HG03103 (cell line): Measurements from ENCODE around the gene TNFRSF4.
A peak's percentile ranks its signal among the peaks of the same experiment; 100 is the strongest.

Experiments used
- ATAC-seq: cut with Tn5 transposase; IDR thresholded peaks from one replicate; pipeline ENCODE4 v1.9.1; 2021; ENCODE audit warnings: low read depth; ENCODE audit not compliant: unreplicated experiment

The TNFRSF4 gene

DNA sequence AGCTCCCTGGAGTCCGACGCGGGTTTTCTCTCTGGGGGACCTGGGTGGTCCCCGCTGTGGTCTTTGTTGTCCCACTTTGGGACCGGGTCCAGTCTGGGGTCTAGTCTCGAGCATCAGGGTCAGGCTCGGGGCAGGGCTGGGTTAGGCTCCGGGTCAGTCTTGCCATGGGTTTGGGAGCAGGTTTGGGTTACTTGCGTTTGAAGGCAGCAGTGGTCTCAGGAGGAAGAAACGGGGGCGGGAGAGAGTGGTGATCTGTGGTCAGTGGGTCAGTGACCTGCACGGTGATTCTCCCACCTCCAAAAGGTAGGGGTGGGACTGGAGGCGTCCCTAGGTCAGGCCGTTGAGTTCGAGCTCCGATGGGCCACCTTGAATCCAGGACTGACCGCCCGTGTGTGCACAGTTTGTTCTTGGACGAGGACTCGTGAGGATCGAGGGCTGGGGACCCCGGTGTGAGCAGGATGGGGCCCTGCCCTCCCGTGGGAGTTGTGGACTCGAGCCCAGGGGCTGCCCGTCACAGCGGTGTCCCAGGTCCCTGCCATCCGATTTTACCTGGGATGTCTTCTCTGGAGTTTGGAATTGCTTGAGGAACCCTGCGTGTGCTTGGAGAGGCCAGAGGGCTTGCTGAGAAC is 20.3 kb upstream of the TNFRSF4 start:
- no peak for ATAC-seq

DNA sequence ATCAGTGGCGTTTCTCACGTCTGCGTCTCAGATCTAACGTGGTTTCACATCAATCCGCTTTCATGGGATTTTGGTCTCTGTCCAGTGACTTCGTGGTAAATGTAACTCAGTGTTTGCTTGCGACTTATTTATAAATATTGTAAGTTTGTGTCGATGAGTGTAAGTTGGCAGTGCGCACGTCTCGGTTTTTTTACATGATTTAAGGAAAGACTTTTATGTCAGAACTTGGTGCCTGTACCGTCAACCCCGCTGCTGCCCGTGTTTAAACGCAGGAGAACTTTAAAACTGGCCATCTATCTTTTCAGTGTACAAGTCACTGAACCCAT is 19.6 kb upstream of the TNFRSF4 start:
- ATAC-seq, result no peak

DNA sequence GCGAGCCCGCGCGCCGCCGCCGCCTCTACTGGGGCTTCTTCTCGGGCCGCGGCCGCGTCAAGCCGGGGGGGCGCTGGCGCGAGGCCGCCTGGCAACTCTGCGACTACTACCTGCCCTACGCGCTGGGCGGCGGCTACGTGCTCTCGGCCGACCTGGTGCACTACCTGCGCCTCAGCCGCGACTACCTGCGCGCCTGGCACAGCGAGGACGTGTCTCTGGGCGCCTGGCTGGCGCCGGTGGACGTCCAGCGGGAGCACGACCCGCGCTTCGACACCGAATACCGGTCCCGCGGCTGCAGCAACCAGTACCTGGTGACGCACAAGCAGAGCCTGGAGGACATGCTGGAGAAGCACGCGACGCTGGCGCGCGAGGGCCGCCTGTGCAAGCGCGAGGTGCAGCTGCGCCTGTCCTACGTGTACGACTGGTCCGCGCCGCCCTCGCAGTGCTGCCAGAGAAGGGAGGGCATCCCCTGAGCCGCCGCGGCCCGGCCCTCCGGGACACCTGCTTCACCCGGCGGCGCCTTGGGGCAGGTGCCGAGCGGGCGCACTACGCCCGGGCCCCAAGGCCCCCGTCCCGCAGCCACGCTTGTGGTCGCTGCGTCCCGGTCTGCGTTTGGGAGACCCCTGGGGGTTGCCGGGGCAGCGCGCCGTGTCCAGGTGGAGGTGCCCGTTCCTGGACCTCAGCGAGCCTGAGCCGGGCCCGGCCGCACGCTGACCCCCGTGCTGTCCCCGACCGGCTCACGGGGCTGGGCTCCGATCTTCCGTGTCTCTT is 19.0 kb upstream of the TNFRSF4 start:
- no peak for ATAC-seq

DNA sequence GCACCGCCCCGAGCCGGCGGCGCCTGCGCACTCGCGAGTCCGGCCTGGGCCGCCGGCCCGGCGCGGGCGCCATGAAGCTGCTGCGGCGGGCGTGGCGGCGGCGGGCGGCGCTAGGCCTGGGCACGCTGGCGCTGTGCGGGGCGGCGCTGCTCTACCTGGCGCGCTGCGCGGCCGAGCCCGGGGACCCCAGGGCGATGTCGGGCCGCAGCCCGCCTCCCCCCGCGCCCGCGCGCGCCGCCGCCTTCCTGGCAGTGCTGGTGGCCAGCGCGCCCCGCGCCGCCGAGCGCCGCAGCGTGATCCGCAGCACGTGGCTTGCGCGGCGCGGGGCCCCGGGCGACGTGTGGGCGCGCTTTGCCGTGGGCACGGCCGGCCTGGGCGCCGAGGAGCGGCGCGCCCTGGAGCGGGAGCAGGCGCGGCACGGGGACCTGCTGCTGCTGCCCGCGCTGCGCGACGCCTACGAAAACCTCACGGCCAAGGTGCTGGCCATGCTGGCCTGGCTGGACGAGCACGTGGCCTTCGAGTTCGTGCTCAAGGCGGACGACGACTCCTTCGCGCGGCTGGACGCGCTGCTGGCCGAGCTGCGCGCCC is 18.3 kb upstream of the TNFRSF4 start, which contains the start of gene B3GALT6:
TSS of gene B3GALT6 (plus strand) at position 30 of the 588 bp plus-strand sequence. CDS start at position 72, 42 bp downstream.
- ATAC-seq, result no peak

DNA sequence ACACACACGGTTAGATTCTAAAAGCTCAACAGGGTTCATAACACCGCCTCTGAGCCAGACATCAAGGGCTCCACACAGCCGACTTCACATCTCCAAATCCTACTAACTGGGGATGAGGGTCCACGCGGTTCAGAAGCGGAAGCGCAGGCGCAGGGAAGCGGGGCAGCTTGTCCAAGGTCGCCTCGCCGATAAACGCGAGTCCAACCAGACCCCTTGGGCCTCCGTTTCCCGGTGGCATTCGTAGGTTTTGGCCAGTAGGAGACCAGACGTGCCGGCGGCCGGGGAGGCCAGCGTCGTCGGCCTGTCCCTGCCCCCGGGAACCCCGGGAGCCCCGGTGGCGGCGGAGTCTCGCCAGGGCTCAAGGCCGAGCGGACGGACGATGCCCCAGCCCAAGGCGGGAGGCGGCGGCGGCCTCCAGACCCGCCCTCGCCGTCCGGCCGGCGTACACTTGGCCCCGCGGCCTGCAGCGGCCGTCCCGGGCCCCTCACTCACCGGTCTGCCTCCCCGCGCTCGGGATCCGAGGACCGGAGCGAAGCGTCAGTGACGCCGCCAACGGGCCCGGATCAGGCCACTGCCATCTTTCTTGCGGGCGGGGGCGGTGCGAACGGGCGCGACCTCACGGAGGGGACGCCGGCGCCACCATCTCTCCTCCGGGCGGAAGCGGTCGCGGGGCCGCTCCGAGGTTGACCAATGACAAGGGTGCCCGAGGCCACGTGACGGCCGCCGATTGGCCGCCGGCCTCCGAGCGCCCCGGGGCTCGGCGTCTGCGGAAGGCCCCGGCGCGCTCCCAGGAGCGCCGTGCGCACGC is 17.7 kb upstream of the TNFRSF4 start, which contains the start of gene SDF4:
TSS of gene SDF4 (minus strand) at position 602 of the 808 bp plus-strand sequence. CDS start 3,229 bp downstream, outside the sequence.
- ATAC-seq, result peak; percentile 86

DNA sequence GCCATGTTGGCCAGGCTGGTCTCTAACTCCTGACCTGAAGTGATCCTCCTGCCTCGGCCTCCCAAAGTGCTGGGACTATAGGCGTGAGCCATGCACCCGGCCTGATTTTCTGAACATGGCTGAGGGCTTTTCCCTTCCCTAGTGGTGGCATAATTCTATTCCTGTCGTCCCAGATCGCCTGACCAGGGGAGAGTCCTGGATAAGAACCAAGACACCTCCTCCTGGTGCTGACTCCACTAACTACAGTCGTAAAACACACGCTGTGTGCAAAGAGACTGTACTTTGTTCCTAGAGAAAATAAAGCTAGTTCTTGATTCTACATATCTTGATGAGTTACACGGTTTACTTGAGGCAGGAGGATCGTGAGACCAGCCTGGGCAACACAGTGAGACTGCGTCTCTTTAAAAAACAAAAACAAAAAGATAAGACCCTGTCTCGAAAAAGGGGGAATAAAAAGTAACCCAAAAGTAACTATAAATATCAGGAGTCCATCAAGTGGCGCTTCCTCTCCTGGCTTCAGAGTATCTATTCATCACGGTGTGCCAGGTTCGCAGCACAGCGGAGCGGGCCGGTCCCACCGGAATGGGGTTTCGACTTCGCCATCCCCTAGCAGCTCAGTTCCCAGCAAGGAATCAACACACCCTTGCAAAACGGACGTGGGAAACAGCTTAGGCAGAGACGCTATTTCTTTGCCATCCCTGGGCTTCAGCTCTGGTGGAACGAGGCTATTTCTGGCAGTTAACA is 16.9 kb upstream of the TNFRSF4 start:
- ATAC-seq, result no peak

DNA sequence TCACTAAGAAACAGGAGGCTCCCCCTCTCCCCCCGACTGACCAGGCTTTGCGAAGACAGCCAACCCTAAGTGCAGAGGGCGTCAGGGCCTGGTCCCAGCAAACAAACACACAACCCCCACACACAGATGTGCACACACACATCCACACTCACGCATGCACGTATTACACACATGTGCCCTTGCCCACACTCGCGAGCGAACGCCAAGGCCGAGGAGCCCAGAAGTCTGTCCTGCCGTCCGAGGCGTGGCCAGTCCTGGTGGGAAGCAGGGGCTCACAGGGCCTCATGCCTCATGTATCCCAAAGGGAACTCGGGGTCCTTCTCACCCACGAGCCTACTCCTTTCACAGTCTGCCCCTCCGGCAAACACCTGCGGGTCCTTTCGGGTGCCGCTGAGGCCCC is 15.8 kb upstream of the TNFRSF4 start:
- ATAC-seq, result no peak

DNA sequence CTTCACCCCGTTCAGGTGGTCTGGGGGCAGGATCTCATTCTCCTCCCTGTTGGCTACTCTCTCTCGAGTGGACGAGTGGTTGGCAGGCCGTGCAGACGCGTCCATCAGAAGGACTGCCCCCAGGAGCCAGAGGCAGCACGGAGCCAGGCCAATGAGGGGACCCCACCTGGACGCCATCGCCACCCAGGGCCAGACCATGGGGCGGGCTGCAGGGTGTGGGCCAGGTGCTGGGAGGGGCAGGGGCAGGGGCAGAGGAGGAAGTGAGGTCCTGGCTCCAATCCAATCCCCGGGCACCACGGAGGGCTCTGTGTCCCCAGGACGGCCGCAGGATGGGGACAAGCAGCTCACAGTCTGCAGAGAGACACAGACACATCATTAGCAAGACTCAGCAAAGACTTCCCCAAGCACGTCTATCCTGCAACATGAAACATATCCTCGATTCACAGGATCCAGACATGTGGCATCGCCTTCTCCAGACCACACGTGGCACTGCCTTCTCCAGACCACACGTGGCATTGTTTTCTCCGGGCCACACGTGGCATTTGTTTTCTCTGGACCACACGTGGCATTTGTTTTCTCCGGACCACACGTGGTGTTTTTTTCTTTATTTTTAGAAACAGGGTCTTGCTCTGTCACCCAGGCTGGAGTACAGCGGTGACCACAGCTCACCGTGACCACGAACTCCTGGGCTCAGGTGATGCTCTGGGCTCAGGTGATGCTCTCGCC is 14.8 kb upstream of the TNFRSF4 start:
- ATAC-seq, result no peak

DNA sequence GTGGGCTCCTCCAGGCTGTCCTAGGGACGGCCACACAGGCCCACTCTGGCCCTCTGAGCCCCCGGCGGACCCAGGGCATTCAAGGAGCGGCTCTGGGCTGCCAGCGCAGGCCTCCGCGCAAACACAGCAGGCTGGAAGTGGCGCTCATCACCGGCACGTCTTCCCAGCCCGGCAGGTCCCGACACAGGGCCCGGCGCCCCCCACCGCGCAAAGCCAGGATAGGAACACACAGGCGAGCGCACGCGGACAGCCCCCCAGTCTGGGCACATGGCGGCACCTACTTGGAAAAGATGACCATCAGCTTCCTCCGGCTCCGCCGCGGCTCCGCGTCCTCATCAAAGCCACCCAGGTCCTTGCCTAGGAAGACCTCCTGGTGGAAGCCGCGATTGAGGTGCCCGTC is 14.2 kb upstream of the TNFRSF4 start:
- ATAC-seq, result no peak

DNA sequence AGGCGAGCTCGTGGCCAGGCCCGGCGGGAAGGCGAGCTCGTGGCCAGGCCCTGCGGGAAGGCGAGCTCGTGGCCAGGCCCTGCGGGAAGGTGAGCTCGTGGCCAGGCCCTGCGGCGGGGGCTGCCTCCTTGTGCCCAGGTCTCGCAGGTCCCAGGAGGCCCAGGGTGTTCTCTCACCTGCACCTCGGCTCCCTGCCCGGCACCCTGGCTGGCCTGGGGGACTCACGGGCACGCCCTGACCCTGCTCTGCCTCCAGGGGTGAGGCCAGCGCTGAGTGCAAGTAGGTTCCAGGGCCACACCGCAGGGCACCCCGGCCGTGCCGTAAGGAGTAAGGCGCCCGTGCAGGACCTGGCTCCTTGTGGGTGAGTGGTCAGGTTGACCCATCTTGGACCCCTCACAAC is 13.4 kb upstream of the TNFRSF4 start:
- ATAC-seq, result no peak

DNA sequence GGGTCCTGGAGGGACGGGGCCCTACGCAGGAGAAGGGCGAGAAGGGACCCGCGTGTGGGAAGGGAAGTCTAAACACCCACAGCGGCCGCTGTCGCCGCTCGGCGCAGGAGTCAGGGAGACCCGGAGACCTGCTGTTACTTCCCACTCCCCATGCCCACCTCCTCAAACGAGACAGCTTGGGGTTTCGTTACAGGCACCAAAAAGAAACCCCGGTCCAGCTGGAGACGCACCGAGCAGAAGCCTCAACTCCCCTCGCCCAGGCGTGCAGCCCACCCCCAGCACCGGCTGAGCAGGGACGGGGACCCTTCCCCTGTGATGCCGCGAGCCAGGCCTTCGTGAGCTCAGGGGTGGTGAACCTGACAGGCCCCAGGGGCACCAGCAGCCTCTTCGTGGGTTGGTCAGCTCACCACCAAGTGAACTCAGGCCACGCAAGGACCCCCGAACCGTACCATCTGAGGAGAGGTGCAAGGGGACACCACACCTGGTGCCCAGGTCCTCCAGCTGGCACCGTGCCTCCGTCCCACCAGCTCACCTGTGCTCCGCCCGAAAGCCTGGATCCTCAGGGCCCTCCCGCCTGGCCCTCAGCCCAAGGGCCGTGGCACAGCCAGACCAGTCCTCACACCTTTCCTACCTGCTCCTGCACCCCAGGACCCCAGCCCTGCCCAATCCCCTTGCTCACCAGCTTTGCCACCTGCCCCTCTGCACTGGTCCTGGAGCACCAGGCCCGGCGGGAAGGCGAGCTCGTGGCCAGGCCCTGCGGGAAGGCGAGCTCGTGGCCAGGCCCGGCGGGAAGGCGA is 12.8 kb upstream of the TNFRSF4 start:
- no peak for ATAC-seq

DNA sequence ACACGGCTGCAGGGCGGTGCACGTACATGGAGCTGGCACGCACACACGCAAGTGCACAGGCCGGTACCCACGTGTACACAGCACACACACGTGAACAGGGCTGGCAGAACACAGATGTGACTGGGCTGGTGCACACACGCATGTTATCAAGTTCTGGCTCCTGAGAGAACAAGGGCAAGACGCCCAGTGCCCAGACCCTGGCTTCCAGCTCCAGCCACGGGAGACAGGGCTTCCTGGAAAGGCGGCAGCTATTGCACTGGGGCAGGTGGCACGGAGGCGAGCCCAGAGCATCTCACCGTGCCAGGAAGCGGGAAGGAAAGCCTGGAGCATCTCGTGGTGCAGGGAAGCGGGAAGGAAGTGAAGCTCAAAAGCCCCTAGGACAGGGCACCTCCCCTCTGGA is 12.0 kb upstream of the TNFRSF4 start:
- no peak for ATAC-seq

DNA sequence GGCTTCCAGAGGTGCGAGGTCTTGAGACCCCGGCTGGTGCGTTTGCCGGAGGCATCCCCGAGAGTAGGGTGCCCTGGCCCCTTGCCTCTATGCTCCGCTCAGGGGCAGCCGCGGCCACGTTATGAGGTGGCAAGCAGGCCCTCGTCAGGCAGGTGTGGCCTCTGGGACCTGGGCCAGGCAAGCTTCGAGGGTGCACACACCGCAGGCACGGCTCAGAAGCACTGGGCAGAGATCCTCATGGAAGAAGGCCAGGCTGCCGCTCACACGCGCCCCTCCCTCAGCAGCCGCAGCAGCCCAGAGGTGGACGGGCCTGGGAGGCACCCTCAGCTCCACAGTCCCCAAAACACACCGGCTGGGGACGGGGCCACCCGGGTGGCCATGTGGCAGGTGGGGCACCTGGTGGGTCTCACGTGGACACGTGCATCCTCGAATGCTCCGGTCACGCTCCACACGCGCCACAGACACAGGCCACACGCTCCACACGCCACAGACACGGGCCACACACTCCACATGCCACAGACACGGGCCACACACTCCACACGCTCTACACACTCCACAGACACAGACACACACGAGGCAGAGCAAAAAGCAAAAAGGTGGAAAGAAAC is 11.4 kb upstream of the TNFRSF4 start:
- ATAC-seq, result no peak

DNA sequence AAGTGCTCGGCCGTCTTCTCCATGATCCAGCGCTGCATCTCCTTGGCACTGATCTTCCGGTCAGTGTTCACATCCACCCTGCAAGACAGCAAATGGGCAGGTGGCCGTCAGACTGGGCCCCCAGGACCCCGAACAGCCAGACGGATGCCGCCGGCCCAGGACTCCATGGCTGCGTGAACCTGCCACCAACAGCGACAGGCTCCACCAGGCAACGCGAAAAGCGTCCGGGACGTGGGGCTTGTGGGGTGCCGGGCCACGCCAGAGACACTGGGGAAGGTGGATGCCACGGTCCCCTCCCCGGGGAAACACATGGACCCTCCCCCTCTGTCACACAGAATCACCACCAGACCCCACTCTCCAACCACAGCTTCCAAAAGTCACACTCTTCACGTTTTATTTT is 9.9 kb upstream of the TNFRSF4 start:
- no peak for ATAC-seq

DNA sequence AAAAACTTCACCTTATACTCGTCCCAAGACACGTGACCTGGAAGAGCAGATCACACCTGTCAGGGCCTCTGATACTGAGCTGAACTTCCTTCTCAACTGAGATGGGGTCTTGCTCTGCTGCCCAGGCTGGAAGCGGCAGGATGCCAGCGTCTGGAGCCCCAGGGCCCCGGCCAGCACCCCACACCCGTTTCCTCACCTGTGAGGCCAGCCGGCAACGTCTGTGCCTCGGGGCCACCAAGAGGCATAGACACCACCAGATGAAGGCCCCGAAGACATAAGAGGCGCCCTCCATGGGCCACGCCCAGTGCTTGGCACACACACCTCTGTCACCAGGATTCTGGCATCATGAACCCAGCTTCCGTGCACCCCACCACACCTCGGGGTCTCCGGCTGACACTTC is 9.4 kb upstream of the TNFRSF4 start:
- no peak for ATAC-seq

DNA sequence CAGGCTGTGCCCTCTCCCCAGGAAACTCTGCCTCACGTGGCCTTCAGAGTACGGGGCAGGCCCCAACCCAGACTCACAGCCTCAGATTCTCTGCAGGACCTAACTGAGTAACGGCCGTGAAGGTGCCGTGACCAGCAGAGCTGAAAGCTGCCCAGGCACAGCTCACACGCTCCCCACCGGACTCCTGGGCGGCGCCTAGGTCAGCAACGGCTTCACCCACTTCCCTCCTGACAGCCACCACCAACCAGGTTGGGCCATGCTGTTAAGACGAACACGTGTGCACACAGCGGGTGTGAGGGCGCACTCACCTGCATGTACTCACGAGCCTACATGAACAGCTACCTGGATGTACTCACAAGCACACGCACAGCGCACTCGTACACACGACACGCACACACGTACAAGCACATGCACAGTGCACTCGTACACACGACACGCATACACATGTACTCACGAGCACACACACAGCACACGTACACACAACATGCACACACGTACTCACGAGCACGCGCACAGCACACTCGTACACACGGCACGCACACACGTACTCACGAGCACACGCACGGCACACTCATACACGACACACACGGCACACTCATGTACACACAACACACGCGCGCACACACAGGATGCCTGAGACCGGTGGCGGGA is 8.7 kb upstream of the TNFRSF4 start:
- no peak for ATAC-seq

DNA sequence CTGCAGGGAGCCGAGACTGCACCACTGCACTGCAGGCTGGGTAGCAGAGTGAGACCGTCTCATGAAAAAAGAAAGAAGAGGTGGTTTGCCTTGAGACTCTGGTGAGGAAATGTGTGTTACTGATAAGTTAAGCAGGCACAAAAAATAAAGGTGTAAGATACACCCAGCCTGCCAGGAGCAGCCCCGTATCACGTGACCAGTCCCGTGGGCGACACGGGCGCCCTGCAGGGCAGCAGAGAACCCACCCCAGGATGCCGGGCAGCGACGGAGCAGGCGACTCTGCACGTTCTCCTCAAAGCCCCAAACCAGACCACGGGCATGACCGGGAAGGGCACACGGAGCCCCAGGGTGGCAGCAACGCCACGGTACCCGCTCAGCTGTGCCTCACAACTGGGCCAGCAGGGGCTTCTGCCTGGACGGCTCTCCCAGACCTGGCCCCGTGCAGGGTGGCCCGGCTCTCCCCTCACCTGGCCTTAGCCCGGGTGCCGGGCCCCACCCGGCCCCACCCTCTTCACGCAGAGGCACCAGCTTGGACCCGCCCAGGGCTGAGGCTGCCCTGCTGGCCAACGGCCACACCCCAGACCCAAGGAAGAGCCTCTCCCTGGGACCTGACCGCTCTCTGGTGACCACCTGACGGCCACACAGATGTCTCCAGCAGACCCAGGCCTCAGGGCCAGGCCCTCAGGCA is 8.1 kb upstream of the TNFRSF4 start:
- no peak for ATAC-seq
